Kidney tubule cell (primary cell): ENCODE results near the gene PTPN9.
A peak's percentile ranks its signal among the peaks of the same experiment; 100 is the strongest.
"Not testable (repeated sequence)": the region's sequence is repeated elsewhere in the genome, so short reads cannot be mapped to it uniquely, and the experiment has no call there.

ENCODE experiments used
- DNase-seq: peaks from one replicate; pipeline ENCODE4 v3.0.0-alpha.2; 2018; ENCODE audit warnings: low spot score

Gene PTPN9

GRCh38 chr15:75578948-75579920 lies at the start of gene PTPN9:
PTPN9 (minus strand) TSS chr15:75579315; CDS start chr15:75578776, 539 bp downstream.
- peak; percentile 81 for DNase-seq

GRCh38 chr15:75625542-75626347 lies 46.6 kb upstream of the PTPN9 start, which contains the start of gene SNUPN:
SNUPN (minus strand) TSS chr15:75625725; CDS start chr15:75621051, 4,674 bp downstream.
- peak; percentile 94 for DNase-seq

GRCh38 chr15:75622505-75622904 lies 43.4 kb upstream of the PTPN9 start:
- no peak for DNase-seq

- DNase-seq = peak; percentile 25
These were observed 41.8 kb upstream of the PTPN9 start for GRCh38 chr15:75620841-75621391.

- DNase-seq = no peak
These were observed 41.1 kb upstream of the PTPN9 start for GRCh38 chr15:75620058-75620820.

- DNase-seq = no peak
These were observed 37.7 kb upstream of the PTPN9 start for GRCh38 chr15:75616766-75617165.

GRCh38 chr15:75606711-75607699 lies 27.9 kb upstream of the PTPN9 start:
- DNase-seq = peak; percentile 22

- DNase-seq = no peak
These were observed 26.9 kb upstream of the PTPN9 start for GRCh38 chr15:75606026-75606425.

GRCh38 chr15:75599401-75599800 lies 20.3 kb upstream of the PTPN9 start:
- no peak for DNase-seq

- no peak for DNase-seq
These were observed 19.2 kb upstream of the PTPN9 start for GRCh38 chr15:75598361-75598760.

GRCh38 chr15:75597667-75598341 lies 18.7 kb upstream of the PTPN9 start:
- no peak for DNase-seq

- no peak for DNase-seq
These were observed 17.7 kb upstream of the PTPN9 start for GRCh38 chr15:75596703-75597345.

GRCh38 chr15:75594276-75594675 lies 15.2 kb upstream of the PTPN9 start:
- no peak for DNase-seq

- DNase-seq = no peak
These were observed 12.7 kb upstream of the PTPN9 start for GRCh38 chr15:75591655-75592364.

GRCh38 chr15:75590239-75590638 lies 11.1 kb upstream of the PTPN9 start:
- DNase-seq = no peak

- DNase-seq = no peak
These were observed 10.0 kb upstream of the PTPN9 start for GRCh38 chr15:75589071-75589470.

GRCh38 chr15:75586422-75586821 lies 7.3 kb upstream of the PTPN9 start:
- not testable (repeated sequence) for DNase-seq

GRCh38 chr15:75584121-75584520 lies 5.0 kb upstream of the PTPN9 start:
- no peak for DNase-seq

GRCh38 chr15:75583701-75584100 lies 4.6 kb upstream of the PTPN9 start:
- DNase-seq = no peak
